NCI-H526 (cell line): ENCODE measurements around the gene DPEP2NB.
"Not testable (repeated sequence)": the region's sequence is repeated elsewhere in the genome, so short reads cannot be mapped to it uniquely, and the experiment has no call there.

ENCODE experiments used
- DNase-seq, 2 experiments: peaks; one replicate each; lab custom pipeline; 2025; lab: John Stamatoyannopoulos, UW

The DPEP2NB gene

DNA sequence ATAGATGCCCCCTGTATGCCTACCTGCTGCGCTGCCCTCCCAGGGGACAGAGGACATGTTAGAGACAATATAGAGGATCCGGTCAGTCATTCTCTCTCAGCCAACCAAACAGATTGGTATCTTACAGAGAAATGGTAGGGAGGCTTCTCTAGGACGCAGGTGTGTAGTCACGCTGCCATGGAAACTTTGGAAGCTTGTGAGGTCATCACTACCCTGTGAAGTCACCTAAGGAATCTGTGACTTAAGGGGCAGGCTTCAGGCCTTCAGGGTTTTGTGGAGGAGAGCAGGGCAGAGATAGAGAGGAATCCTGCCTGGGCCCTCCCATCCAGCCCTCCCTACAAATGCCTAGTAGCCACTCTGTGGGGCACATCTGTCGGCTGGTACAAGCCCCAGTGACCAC is at the start of gene DPEP2NB:
TSS of gene DPEP2NB (minus strand) at position 231 of the 400 bp plus-strand sequence. CDS start at position 90, 141 bp downstream.
- DNase-seq, result no peak

DNA sequence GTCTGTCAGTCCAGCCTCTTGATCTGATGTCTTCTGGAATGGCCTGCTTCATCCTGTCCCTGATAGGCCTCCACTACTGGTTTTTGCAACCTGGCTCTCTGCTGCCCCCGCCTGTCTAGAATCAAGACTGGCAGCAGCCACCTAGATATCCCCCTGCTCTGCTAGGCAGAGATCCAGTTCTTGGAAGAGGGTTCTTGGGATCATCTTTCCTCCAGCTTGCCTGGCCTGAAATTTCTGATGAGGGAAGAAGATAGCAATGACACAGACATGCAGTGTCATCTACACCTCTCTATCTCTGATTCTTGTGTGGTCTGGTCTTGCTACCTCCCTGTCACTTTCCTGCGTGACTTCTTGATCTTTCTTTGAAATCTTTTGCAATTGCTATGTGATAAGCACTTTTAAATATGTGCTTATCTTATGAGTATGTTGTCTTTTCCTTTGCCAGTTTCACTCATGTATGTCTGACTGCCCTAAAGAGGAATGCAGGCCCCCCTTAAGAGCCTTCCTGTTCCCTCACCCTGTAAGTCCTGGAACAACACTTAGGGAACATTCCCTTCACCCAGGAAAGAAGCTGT is 49.2 kb upstream of the DPEP2NB start:
- peak; percentile 5 to 69 for DNase-seq

GRCh38 chr16:68062910-68063393 is 47.2 kb upstream of the DPEP2NB start:
- DNase-seq, result no peak

DNA sequence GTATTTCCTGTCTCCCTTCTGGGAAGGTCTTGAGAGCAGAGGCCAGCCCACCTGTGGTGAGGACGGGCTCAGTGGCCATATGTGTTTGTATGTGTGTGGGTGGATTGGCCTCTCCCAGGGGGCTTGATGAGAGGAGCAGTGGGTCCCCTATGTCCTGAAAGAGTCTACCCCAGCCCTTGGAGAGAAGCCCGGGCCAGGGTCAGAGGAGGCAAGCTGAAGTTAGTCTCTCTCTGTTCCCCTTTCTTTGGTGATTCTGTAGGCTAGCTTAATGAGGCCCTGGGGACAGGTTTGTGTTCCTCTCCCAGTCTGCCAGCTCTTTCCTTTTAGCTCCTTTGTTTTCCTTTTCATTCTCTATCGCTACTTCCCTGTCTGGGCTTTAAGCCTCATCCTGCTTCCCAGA is 45.7 kb upstream of the DPEP2NB start:
- DNase-seq, result no peak

DNA sequence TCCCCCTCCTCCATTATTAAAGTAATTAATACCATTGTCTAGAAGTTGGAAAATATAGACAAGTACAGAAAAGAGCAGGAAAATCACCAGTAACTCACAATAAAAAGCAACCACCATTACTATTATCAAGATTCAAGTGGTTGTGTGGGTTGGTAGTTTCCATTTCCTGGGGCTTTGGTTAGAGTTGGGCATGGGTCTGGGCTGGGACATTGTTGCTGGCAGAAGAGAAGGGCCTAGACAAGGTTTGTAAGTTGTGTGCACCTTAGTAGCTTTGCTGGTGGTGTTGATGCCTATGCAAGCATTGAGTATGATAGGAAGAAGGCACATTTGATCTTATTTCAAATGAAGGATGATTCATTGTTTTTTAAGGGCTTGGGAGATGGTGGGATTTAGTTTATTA is 44.1 kb upstream of the DPEP2NB start:
- no peak for DNase-seq

- DNase-seq, result no peak
These were observed 39.7 kb upstream of the DPEP2NB start for GRCh38 chr16:68055395-68055794.

GRCh38 chr16:68049449-68049848 is 33.7 kb upstream of the DPEP2NB start:
- DNase-seq, result no peak

DNA sequence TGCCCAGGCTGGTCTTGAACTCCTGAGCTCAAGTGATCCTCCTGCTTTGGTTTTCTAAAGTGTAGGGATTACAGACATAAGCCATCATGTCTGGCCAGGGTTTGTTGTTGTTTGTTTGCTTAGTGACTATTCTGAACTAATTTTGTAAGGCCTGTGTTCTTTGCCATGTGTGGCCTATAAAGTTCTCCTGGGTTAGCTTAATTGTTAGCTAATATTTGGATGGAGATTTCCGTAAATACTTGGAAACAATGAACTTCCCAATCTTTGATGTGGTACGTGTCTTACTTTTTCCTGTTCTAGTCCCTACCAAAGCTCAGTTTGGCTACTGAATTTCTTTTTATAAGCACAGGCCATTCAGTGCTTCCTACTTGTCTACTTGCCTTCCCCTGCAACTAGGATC is 32.3 kb upstream of the DPEP2NB start:
- DNase-seq, result no peak

DNA sequence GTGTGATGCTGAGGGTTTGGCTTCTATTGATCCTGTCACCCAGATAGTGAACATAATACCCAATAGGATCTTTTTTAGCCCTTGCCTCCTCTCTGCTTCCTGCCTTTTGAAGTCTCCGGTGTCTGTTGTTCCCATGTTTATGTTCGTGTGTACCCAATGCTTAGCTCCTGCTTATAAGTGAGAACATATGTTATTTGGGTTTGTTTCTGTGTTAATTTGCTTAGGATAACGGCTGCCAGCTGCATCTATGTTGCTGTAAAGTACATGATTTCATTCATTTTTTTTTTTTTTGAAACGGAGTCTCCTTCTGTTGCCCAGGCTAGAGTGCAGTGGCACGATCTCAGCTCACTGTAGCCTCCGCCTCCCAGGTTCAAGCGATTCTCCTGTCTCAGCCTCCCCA is 30.4 kb upstream of the DPEP2NB start:
- DNase-seq, result no peak

GRCh38 chr16:68041783-68042182 is 26.1 kb upstream of the DPEP2NB start:
- DNase-seq, result no peak

DNA sequence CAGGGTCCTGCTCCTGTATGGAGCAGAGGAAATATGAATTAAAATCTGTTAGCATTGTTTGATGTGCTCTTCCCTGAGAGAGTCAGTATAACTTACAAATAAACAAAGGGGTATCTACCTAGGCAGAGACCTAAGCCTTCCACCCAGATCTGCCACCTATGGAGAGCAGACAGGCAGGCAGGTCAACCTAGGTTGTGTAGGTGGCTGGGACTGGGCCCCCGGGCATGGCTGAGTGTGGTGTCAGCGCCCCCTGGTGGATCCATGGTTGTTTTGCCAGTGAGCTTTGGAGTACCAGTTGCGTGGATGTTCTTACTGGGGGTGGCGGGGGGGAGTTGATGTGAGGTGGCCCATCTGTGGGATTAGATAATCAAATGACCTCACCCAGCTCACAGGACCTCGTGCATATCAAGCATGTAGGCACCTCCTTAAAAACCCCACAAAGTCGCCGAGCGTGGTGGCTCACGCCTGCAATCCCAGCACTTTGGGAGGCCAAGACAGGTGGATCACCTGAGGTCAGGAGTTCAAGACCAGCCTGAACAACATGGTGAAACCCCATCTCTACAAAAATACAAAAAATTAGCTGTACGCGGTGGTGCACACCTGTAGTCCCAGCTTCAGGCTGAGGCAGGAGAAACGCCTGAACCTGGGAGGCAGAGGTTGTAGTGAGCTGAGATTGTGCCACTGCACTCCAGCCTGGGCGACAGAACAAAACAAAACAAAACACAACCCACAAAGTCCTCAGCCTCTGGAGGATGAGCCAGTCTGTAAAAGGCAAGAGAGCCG is 25.0 kb upstream of the DPEP2NB start:
- peak; percentile 27 to 78 for DNase-seq

GRCh38 chr16:68037841-68038597 is 22.3 kb upstream of the DPEP2NB start:
- DNase-seq, result no peak

DNA sequence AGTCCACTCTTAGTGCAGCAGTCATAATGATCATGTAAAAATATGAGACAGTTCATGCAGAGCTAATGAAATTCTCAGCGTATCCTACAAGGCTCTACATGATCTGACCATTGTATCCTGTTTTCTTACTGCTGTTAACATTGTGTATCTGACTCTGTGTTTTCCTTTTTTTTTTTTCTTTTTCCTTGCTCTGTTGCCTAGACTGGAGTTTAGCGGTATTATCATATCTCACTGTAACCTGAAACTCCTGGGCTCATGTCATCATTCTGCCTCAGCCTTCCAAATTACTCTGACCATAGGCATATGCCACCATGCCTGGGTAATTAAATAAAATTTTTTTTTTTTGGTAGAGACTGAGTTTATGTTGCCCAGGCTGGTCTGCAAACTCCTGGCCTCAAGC is 19.5 kb upstream of the DPEP2NB start:
- no peak for DNase-seq

DNA sequence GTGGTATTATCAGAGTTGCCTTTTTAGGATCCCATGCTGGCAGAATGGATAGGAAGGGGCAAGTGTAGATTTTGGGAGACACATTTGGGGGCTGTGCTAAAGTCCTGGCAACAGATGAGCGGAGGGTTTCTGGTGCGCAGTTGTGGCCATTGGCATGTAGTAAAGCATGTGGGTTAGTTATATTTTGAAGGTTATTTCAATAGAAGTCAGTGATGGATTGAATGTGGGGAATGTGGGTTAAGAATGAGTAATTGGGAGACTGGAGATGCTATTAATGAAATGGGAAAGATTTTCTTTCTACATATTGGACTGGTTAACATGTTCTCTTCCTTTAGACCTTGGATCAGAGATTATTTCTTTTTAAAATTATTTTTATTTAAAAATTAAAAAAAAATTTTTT is 17.4 kb upstream of the DPEP2NB start:
- DNase-seq, result no peak

DNA sequence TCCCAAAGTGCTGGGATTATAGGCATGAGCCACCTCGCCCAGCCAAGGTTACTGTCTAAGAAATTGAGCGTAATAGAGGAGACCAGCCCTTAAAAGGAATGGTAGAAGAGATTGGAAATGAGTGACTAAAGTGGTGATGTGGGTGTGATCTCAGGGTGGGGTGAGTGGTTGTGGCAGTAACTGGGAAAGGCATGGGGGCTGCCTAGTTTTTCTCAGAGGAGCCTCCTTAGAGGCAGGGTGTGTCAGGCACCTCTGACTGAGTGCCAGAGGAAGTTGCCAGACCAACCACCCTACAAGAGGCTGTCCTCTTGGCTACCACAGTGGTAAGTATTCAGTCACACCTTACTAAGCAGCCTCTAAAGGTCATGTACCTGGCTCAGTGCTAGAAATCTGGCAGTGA is 16.2 kb upstream of the DPEP2NB start:
- DNase-seq, result no peak

DNA sequence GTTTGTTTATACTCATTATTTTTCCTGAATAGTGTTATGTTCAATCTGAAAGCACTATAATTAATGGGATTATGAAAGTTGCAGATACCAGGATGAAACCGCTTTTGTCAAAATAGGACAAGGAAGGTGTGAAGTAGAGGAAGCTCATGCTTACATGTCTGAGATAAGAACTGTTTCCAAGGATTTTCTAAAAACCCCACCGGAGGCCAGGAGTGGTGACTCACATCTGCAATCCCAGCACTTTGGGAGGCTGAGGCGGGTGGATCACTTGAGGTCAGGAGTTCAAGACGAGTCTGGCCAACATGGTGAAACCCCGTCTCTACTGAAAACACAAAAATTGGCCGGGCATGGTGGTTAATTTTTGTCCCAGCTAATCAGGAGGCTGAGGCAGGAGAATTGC is 14.4 kb upstream of the DPEP2NB start:
- DNase-seq, result not testable (repeated sequence)

GRCh38 chr16:68028996-68029395 is 13.3 kb upstream of the DPEP2NB start:
- DNase-seq, result no peak

- peak; percentile 51 to 76 for DNase-seq
These were observed 7.2 kb upstream of the DPEP2NB start, which contains the start of the genes DDX28 and DUS2 for GRCh38 chr16:68022728-68023537. TSS of gene DDX28 (minus strand) at chr16:68023232. CDS start at chr16:68023202, 30 bp downstream. TSS of gene DUS2 (plus strand) at chr16:68023284. CDS start at chr16:68038024, 14,740 bp downstream.

GRCh38 chr16:68022278-68022727 is 6.6 kb upstream of the DPEP2NB start:
- DNase-seq, result no peak

GRCh38 chr16:68021490-68021889 is 5.8 kb upstream of the DPEP2NB start:
- DNase-seq, result no peak

DNA sequence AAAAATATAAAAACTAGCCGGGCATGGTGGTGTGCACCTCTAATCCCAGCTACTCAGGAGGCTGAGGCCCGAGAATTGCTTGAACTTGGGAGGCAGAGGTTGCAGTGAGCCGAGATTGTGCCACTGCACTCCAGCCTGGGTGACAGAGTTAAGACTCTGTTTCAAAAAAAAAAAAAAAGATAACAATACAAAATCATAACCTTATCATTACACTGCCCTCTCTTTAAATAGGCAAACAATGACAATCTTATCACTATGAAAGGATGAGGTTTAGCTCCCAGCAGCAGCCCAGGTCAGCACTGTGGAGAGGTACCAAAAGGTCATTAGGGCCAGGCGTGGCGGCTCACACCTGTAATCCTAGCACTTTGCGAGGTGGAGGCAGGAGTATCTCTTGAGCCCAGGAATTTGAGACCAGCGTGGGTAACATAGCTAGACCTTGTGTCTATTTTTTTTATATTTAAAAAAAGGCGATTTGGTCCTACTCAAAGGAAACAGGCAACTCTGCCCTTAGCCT is 3.5 kb upstream of the DPEP2NB start:
- DNase-seq, result no peak
